WERI-Rb-1 (cell line): ENCODE data around the gene ANKRD33.

Experiments
- DNase-seq: peaks from one replicate; pipeline ENCODE4 v3.0.0-alpha.2; 2020
- H3K27ac ChIP-seq: fragments of 250-450 bp; sonication (Bioruptor Pico); 2 replicates; pipeline ENCODE4 v1.5.1; 2020; ENCODE audit warnings: mild to moderate bottlenecking, moderate library complexity
- H3K27me3 ChIP-seq: fragments of 250-450 bp; sonication (Bioruptor Pico); 2 replicates; pipeline ENCODE4 v1.5.1; 2021; ENCODE audit warnings: mild to moderate bottlenecking, low read depth, moderate library complexity; ENCODE audit not compliant: insufficient read depth, severe bottlenecking
- H3K36me3 ChIP-seq: fragments of 250-450 bp; sonication (Bioruptor Pico); 2 replicates; pipeline ENCODE4 v1.5.1; 2020; ENCODE audit warnings: mild to moderate bottlenecking, moderate library complexity
- H3K4me3 ChIP-seq: 2 replicates; pipeline ENCODE4 v1.5.1; 2011; ENCODE audit warnings: low read depth, mild to moderate bottlenecking, control low read depth, low read length
- H3K9me3 ChIP-seq: fragments of 250-450 bp; sonication (Bioruptor Pico); 2 replicates; pipeline ENCODE4 v1.5.1; 2021; ENCODE audit warnings: mild to moderate bottlenecking, moderate library complexity; ENCODE audit not compliant: severe bottlenecking
- TF ChIP-seq, protein P1 (sequence below): IDR thresholded peaks from 2 replicates; pipeline ENCODE4 v1.5.1; 2011; ENCODE audit warnings: low read depth, mild to moderate bottlenecking, control low read depth, inconsistent platforms, low read length

Gene ANKRD33

DNA sequence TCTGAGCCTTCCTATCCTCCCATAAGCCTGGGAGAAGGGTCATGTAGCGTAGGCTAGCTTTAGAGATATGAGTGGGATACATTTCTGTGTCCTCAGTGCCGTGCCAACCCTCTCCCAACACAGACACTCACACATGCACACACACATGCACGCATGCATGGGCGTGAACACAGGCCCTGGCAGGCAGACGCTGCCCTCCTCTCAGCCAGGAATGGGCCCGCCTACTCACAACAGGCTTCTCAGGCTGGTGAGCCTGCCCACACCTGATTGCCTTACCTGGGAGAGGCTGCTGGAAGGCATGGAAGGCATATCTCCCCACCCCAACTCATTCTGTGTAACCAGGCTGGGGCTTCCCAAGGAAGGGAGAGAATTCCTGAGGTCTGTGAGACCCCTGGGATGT lies 50.8 kb downstream of the ANKRD33 start:
- H3K36me3 ChIP-seq: no peaks in the 10 kb centered on the region
- no peaks in the 10 kb centered on the region for H3K27me3 ChIP-seq
- no peak for DNase-seq
- H3K4me3 ChIP-seq: no peak overlapping the region
- TF ChIP-seq, protein P1, sequence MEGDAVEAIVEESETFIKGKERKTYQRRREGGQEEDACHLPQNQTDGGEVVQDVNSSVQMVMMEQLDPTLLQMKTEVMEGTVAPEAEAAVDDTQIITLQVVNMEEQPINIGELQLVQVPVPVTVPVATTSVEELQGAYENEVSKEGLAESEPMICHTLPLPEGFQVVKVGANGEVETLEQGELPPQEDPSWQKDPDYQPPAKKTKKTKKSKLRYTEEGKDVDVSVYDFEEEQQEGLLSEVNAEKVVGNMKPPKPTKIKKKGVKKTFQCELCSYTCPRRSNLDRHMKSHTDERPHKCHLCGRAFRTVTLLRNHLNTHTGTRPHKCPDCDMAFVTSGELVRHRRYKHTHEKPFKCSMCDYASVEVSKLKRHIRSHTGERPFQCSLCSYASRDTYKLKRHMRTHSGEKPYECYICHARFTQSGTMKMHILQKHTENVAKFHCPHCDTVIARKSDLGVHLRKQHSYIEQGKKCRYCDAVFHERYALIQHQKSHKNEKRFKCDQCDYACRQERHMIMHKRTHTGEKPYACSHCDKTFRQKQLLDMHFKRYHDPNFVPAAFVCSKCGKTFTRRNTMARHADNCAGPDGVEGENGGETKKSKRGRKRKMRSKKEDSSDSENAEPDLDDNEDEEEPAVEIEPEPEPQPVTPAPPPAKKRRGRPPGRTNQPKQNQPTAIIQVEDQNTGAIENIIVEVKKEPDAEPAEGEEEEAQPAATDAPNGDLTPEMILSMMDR: no peak
- no peak overlapping the region for H3K27ac ChIP-seq
- no peaks in the 10 kb centered on the region for H3K9me3 ChIP-seq

DNA sequence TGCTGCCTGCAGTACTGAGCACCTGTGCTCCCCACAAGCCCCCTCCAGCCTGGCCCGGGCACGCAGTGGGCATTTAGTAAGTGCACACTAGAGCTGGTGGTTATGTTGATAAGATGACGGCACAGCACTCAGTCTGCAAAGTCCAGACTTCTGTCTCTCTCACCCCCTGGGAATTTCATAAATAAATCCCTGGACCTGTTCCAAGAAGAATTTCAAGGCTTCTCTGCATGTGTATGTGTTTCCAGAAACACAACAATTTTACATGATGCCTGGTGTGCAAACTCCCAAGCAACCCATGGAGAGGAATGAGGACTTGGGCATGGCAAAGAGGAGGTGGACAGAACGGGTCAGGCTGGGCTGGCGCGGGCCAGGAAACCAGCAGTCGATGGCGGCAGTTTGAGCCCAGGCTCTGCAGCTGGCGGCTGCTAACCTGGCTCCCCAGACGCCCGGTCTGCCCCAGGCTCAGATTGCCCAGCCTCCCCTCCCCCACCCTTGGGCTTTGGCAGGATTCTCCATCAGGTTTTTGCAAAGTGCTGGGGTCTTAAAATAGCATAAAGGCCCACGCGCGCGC lies 53.2 kb downstream of the ANKRD33 start:
- Histone ChIP-seq H3K4me3 (no peak overlapping the region), H3K36me3 (no peaks in the 10 kb centered on the region), H3K9me3 (peaks cover 7% of the 10 kb centered on the region), H3K27me3 (no peaks in the 10 kb centered on the region), H3K27ac (no peak overlapping the region)
- TF ChIP-seq, protein P1: no peak
- DNase-seq: no peak
